ENCODE measurements around the gene SLC30A2.

The SLC30A2 gene

DNA sequence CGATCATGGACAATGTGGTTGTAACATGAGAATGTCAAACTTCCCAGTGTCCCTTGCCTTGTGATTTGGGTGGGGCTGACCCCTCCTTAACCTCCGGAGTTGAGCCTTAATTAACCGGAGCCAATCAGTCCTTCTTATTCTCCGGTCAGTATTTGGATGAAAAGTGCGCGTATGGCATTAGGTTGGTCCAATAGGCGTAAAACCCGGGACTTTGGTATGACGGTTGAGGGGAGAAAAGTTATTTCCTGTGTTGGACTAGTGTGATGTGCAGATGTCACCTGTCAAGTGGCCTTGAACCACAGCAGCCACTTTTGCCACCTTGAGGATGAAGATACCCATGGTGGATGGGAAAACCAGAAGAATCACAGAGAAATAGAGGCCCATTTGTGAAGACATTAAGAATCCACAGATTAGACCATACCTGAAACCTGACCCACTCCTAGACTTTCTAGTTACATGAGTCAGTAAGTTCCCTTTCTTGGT is 53.2 kb downstream of the SLC30A2 start:
- TF ChIP-seq CTCF (IDR thresholded peaks at IDR 0.05; ENCODE audit: insufficient read depth, low read depth, low read length, missing control alignments), result no peak
- DNase-seq (ENCODE audit: low read depth), result no peak
- H3K4me3 ChIP-seq (ENCODE audit: low read length), result no peak overlapping the region

- TF ChIP-seq CTCF (IDR thresholded peaks at IDR 0.05; ENCODE audit: insufficient read depth, low read depth, low read length, missing control alignments), result no peak
- peak; percentile 19 for DNase-seq (ENCODE audit: low read depth)
- H3K4me3 ChIP-seq (ENCODE audit: low read length), result no peak overlapping the region
Observed at GRCh38 chr1:25991937-25992688, 53.8 kb downstream of the SLC30A2 start.

DNA sequence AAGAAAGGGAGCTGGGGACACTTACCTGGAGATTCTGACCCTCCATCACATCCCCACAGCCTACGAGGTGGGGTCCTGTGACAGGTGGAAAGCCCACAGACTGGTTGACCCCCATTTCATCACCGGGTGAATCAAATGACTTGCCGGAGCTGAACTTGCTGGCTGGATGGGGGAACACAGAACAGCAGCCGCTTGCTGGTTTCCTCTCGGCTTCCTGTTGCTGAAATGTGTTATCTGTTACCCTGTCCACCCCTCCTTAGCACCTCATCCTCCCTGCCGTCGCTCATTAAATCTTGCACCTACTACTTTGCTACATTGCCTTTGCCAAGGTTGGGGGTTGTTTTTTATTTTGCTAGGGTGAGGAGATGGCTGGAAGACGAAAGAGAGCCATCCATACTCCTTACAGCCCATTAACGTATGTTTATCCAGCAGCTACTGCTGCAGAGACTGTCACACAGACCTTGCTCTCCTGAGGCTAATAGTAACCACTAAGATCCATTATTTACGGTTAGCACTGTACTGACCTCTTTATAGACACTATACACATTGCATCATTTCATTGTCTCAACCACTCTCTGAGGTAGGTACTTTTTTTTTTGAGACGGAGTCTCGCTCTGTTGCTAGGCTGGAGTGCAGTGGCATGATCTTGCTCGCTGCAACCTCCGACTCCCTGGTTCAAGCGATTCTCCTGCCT is 55.1 kb downstream of the SLC30A2 start:
- H3K4me3 ChIP-seq (ENCODE audit: low read length), result no peak overlapping the region
- no peak for DNase-seq (ENCODE audit: low read depth)
- TF ChIP-seq CTCF (IDR thresholded peaks at IDR 0.05; ENCODE audit: insufficient read depth, low read depth, low read length, missing control alignments), result no peak

- no peak for DNase-seq (ENCODE audit: low read depth)
- H3K4me3 ChIP-seq (ENCODE audit: low read length), result no peak overlapping the region
- TF ChIP-seq CTCF (IDR thresholded peaks at IDR 0.05; ENCODE audit: insufficient read depth, low read depth, low read length, missing control alignments), result no peak
Observed at GRCh38 chr1:25990251-25990650, 55.7 kb downstream of the SLC30A2 start.

- TF ChIP-seq CTCF (IDR thresholded peaks at IDR 0.05; ENCODE audit: insufficient read depth, low read depth, low read length, missing control alignments), result no peak
- DNase-seq (ENCODE audit: low read depth), result no peak
- no peak overlapping the region for H3K4me3 ChIP-seq (ENCODE audit: low read length)
Observed at GRCh38 chr1:25989440-25990234, 56.3 kb downstream of the SLC30A2 start.

GRCh38 chr1:25987951-25988350 is 58.0 kb downstream of the SLC30A2 start:
- no peak for DNase-seq (ENCODE audit: low read depth)
- TF ChIP-seq CTCF (IDR thresholded peaks at IDR 0.05; ENCODE audit: insufficient read depth, low read depth, low read length, missing control alignments), result no peak
- no peak overlapping the region for H3K4me3 ChIP-seq (ENCODE audit: low read length)
